Activated T-helper 2 cell treated with anti-CD3 and anti-CD28 coated beads, Interferon-gamma antibody, Interleukin-2, Interleukin-4, amounts not matched to agents 10 μg/mL and 5 μg/mL and 100 μg/mL, durations not matched to agents 14 hours and 24 hours and 36 hours (primary cell): ENCODE measurements around the gene PAM16. TPM values are rescaled to one million over a fixed set of nuclear protein-coding genes. Genes with fewer than 3 reads are reported as not detected.
"Not testable (repeated sequence)": the region's sequence is repeated elsewhere in the genome, so short reads cannot be mapped to it uniquely, and the experiment has no call there.

ENCODE experiments used
- DNase-seq: peaks from one replicate; pipeline ENCODE4 v3.0.0; 2021; ENCODE audit warnings: low spot score
- H3K27ac Mint-ChIP-seq: one replicate; pipeline ENCODE4 v1.8.0; 2021; ENCODE audit warnings: mixed read lengths
- H3K27me3 Mint-ChIP-seq: one replicate; pipeline ENCODE4 v1.8.0; 2021; ENCODE audit warnings: low read depth, mixed read lengths
- H3K36me3 Mint-ChIP-seq: one replicate; pipeline ENCODE4 v1.8.0; 2021; ENCODE audit warnings: low read depth, mixed read lengths
- H3K4me1 Mint-ChIP-seq: one replicate; pipeline ENCODE4 v1.8.0; 2021; ENCODE audit warnings: low read depth, mixed read lengths
- H3K4me3 Mint-ChIP-seq: one replicate; pipeline ENCODE4 v1.8.0; 2021; ENCODE audit warnings: low read depth, mild to moderate bottlenecking, moderate library complexity, mixed read lengths
- H3K9me3 Mint-ChIP-seq: one replicate; pipeline ENCODE4 v1.8.0; 2021; ENCODE audit warnings: mixed read lengths
- intact Hi-C: fragments of 100-400 bp; cut with micrococcal nuclease; formaldehyde crosslinking; loops from one replicate; pipeline ENCODE4 v1.15.1; 2023
- total RNA-seq: library from RNA; stranded (reverse); gene quantifications from 2 replicates; pipeline ENCODE4 v1.2.3, GENCODE V29; 2022

Gene PAM16
- total RNA-seq, 1 donor from 2014 or later, result 73.8 TPM

- no peak for DNase-seq
- Mint-ChIP-seq H3K27ac (no peak overlapping the region), H3K36me3 (peaks cover 3% of the 10 kb centered on the region), H3K4me3 (no peak overlapping the region), H3K4me1 (no peaks in the 10 kb centered on the region), H3K27me3 (no peaks in the 10 kb centered on the region), H3K9me3 (no peaks in the 10 kb centered on the region)
- intact Hi-C loops, result no loop called here
Measured at GRCh38 chr16:4338712-4339299, 12.3 kb downstream of the PAM16 start.

DNA sequence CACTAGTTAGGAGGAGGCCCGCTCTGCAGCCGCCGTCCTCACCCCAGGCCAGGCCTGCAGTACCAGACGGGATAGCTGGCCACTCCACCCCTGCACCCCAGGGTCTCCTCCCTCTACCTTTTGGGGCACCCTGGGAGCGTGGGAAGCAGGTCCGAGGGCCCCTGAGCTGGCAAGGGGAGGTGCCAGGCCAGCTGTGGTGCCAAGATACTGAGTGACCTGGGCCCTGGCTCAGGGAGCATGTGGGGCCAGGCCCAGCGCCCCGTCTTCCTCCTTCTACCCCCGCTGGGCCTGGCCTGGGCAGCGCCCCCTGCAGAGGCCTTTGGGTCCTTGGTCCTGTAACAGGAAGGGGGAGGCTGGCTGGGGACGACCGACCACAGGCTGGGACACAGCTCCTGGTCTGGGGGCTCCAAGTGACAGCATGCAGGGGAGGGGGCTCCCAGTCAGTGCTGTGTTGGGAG lies 13.0 kb downstream of the PAM16 start:
- DNase-seq, result no peak
- peaks cover 3% of the 10 kb centered on the region for H3K36me3 Mint-ChIP-seq
- H3K27ac Mint-ChIP-seq, result no peak overlapping the region
- H3K4me3 Mint-ChIP-seq, result no peak overlapping the region
- intact Hi-C loops, result no loop called here
- no peaks in the 10 kb centered on the region for H3K27me3 Mint-ChIP-seq
- no peaks in the 10 kb centered on the region for H3K9me3 Mint-ChIP-seq
- H3K4me1 Mint-ChIP-seq, result no peaks in the 10 kb centered on the region

GRCh38 chr16:4337540-4338088 lies 13.5 kb downstream of the PAM16 start:
- peaks cover 3% of the 10 kb centered on the region for H3K36me3 Mint-ChIP-seq

DNA sequence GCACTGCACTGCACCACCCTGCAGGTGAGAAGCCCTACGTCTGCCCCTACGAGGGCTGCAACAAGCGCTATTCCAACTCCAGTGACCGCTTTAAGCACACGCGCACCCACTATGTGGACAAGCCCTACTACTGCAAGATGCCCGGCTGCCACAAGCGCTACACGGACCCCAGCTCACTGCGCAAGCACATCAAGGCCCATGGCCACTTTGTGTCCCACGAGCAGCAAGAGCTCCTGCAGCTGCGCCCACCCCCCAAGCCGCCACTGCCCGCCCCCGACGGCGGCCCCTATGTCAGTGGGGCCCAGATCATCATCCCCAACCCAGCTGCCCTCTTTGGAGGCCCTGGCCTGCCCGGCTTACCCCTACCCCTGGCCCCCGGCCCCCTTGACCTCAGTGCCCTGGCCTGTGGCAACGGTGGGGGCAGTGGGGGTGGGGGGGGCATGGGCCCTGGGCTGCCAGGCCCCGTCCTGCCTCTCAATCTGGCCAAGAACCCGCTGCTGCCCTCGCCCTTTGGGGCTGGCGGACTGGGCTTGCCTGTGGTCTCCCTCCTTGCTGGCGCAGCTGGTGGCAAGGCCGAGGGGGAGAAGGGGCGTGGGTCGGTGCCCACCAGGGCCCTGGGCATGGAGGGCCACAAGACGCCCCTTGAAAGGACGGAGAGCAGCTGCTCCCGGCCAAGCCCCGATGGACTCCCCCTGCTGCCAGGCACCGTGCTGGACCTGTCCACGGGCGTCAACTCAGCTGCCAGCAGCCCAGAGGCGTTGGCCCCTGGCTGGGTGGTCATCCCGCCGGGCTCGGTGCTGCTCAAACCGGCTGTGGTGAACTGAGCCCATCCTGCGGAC lies 14.2 kb downstream of the PAM16 start:
- Mint-ChIP-seq H3K36me3 (peaks cover 3% of the 10 kb centered on the region), H3K4me1 (no peaks in the 10 kb centered on the region), H3K27me3 (no peaks in the 10 kb centered on the region), H3K9me3 (no peaks in the 10 kb centered on the region), H3K4me3 (no peak overlapping the region), H3K27ac (no peak overlapping the region)
- no peak for DNase-seq
- intact Hi-C loops, result no loop called here

More at GRCh38 chr16:4337540-4338088, 13.5 kb downstream of the PAM16 start:
- no peak for DNase-seq
- Mint-ChIP-seq H3K27ac (no peak overlapping the region), H3K9me3 (no peaks in the 10 kb centered on the region), H3K4me3 (no peak overlapping the region), H3K27me3 (no peaks in the 10 kb centered on the region), H3K4me1 (no peaks in the 10 kb centered on the region)
- intact Hi-C loops, result no loop called here

- Mint-ChIP-seq H3K9me3 (no peaks in the 10 kb centered on the region), H3K27me3 (no peaks in the 10 kb centered on the region), H3K4me1 (no peaks in the 10 kb centered on the region), H3K27ac (no peak overlapping the region), H3K36me3 (peaks cover 3% of the 10 kb centered on the region), H3K4me3 (no peak overlapping the region)
- no peak for DNase-seq
- intact Hi-C loops, result no loop called here
Measured at GRCh38 chr16:4334724-4335495, 16.2 kb downstream of the PAM16 start.

DNA sequence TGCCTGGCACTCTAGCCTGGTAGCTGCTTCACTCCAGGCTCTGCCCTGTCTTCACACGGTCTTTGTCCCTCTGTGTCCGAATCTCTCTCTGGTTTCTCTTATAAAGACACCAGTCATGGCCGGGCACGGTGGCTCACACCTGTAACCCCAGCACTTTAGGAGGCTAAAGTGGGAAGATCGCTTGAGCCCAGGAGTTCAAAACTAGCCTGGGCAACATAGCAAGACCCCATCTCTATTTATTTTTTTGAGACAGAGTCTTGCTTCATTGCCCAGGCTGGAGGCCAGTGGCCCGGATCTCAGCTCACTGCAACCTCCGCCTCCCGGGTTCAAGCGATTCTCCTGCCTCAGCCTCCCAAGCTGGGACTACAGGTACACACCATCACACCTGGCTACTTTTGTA lies 17.4 kb downstream of the PAM16 start:
- H3K27me3 Mint-ChIP-seq, H3K4me3 Mint-ChIP-seq, H3K4me1 Mint-ChIP-seq, intact Hi-C loops, H3K9me3 Mint-ChIP-seq, H3K36me3 Mint-ChIP-seq, DNase-seq, H3K27ac Mint-ChIP-seq: not testable (repeated sequence)

- no peak for DNase-seq
- no peak overlapping the region for H3K27ac Mint-ChIP-seq
- peaks cover 2% of the 10 kb centered on the region for H3K4me1 Mint-ChIP-seq
- no peak overlapping the region for H3K4me3 Mint-ChIP-seq
- H3K36me3 Mint-ChIP-seq, result no peaks in the 10 kb centered on the region
- intact Hi-C loops, result no loop called here
- H3K27me3 Mint-ChIP-seq, result peaks cover 2% of the 10 kb centered on the region
- H3K9me3 Mint-ChIP-seq, result no peaks in the 10 kb centered on the region
Measured at GRCh38 chr16:4333308-4333638, 17.8 kb downstream of the PAM16 start.

GRCh38 chr16:4332623-4333307 lies 18.4 kb downstream of the PAM16 start:
- Mint-ChIP-seq H3K36me3 (no peaks in the 10 kb centered on the region), H3K9me3 (no peaks in the 10 kb centered on the region), H3K4me3 (no peak overlapping the region), H3K27me3 (peaks cover 5% of the 10 kb centered on the region), H3K4me1 (peaks cover 3% of the 10 kb centered on the region), H3K27ac (no peak overlapping the region)
- DNase-seq, result no peak
- intact Hi-C loops, result no loop called here

GRCh38 chr16:4332083-4332482 lies 19.0 kb downstream of the PAM16 start:
- no peak for DNase-seq
- no peaks in the 10 kb centered on the region for H3K36me3 Mint-ChIP-seq
- intact Hi-C loops, result no loop called here
- no peaks in the 10 kb centered on the region for H3K9me3 Mint-ChIP-seq
- H3K27ac Mint-ChIP-seq, result no peak overlapping the region
- peaks cover 5% of the 10 kb centered on the region for H3K27me3 Mint-ChIP-seq
- peaks cover 3% of the 10 kb centered on the region for H3K4me1 Mint-ChIP-seq
- H3K4me3 Mint-ChIP-seq, result no peak overlapping the region

- intact Hi-C loops, result loop anchor here (1.0 to 2.0 kb wide), 3 partner anchors 14 to 42 kb away; partner anchors contain the start of gene GLIS2
- Mint-ChIP-seq H3K36me3 (no peaks in the 10 kb centered on the region), H3K4me1 (peaks cover 3% of the 10 kb centered on the region), H3K9me3 (no peaks in the 10 kb centered on the region), H3K27ac (no peak overlapping the region), H3K4me3 (no peak overlapping the region), H3K27me3 (peaks cover 5% of the 10 kb centered on the region)
- DNase-seq, result peak; percentile 47
Measured at GRCh38 chr16:4330277-4330874, 20.7 kb downstream of the PAM16 start.

DNA sequence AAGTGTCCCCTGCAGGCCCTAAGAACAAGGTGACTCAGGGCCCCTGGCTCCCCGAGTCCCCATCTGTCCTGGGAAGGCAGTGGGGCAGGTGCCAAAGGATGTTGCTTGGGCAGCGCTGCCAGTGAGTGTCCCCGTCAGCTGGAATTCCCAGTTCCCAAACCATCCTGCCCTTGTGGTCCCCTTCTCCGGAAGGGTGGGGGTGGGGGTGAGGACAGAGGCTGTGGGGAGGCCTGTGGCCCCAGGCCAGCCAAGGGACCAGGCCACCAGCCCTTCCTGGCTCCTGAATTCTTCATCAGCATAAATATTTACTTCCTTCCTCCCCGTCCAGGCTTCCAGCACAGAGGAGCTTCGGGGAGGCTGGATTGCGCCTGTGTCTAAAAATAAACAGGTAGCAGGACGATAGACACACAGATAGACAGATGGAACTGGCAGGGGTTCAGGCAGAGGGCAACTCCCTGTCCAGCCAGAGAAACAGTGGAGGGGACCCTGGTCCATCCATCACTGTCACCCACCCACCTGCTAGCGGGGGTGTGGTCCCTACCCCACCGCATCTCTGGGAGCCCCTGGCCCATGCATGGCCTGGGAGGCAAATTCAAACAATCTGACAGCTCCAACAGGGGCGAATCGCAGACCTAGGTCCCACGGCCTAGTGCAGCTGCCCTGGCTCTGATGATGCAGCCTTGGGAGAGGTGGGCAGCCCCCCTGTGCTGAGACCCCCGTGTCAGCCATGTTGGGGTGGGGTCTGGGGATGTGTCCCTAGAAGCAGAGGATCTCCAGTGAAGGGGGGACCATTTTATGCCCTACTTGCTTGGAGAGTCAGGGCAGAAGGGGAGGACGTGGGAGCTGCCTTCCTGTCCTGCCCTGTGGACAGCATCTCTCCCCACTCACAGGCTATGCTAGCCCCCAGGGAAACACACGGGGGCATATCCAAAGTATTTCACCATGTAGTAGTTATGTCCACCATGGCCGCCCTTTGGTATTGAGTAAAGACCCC lies 22.0 kb downstream of the PAM16 start:
- no peak overlapping the region for H3K27ac Mint-ChIP-seq
- no peak overlapping the region for H3K4me3 Mint-ChIP-seq
- peaks cover 3% of the 10 kb centered on the region for H3K4me1 Mint-ChIP-seq
- H3K36me3 Mint-ChIP-seq, result no peaks in the 10 kb centered on the region
- intact Hi-C loops, result no loop called here
- peaks cover 5% of the 10 kb centered on the region for H3K27me3 Mint-ChIP-seq
- H3K9me3 Mint-ChIP-seq, result no peaks in the 10 kb centered on the region
- no peak for DNase-seq
